Activated B cell treated with CpG ODN at 0.5 μM for 24 hours (primary cell): Measurements from ENCODE around the gene DENND6B. TPM values are rescaled to one million over a fixed set of nuclear protein-coding genes. Genes with fewer than 3 reads are reported as not detected.

Source experiments
- ATAC-seq: fragments of 200-7000 bp; cut with Tn5 transposase; one replicate; pipeline ENCODE4 v1.10.0; 2021; ENCODE audit warnings: low read depth, mild to moderate bottlenecking, moderate library complexity
- CTCF ChIA-PET: fragments of 350-600 bp; sonication (Branson Sonifier 250); formaldehyde crosslinking; loops from one replicate; lab custom pipeline; 2021; ENCODE audit warnings: antibody characterized with exemption; lab: Charles Lee
- POLR2A ChIA-PET: fragments of 350-600 bp; sonication (Branson Sonifier 250); formaldehyde crosslinking; loops from one replicate; lab custom pipeline; 2021; ENCODE audit warnings: antibody characterized with exemption; lab: Charles Lee
- DNase-seq: peaks from one replicate; pipeline ENCODE4 v3.0.0; 2022
- H3K27ac Mint-ChIP-seq: one replicate; pipeline ENCODE4 v1.8.0; 2020; ENCODE audit warnings: mixed read lengths
- H3K27me3 Mint-ChIP-seq: one replicate; pipeline ENCODE4 v1.8.0; 2021; ENCODE audit warnings: mixed read lengths
- H3K36me3 Mint-ChIP-seq: one replicate; pipeline ENCODE4 v1.8.0; 2021; ENCODE audit warnings: low read depth, mixed read lengths
- H3K4me1 Mint-ChIP-seq: one replicate; pipeline ENCODE4 v1.8.0; 2021; ENCODE audit warnings: mixed read lengths
- H3K4me3 Mint-ChIP-seq: one replicate; pipeline ENCODE4 v1.8.0; 2020; ENCODE audit warnings: mild to moderate bottlenecking, mixed read lengths
- H3K9me3 Mint-ChIP-seq: one replicate; pipeline ENCODE4 v1.8.0; 2020; ENCODE audit warnings: mixed read lengths
- CTCF ChIP-seq: fragments of 200-600 bp; IDR thresholded peaks from one replicate; pipeline ENCODE4 v1.8.0; 2022; ENCODE audit warnings: antibody characterized with exemption, mild to moderate bottlenecking
- intact Hi-C: fragments of 100-400 bp; cut with micrococcal nuclease; formaldehyde crosslinking; loops from one replicate; pipeline ENCODE4 v1.15.1; 2024
- total RNA-seq: library from RNA; stranded (reverse); gene quantifications from 2 replicates; pipeline ENCODE4 v1.2.3, GENCODE V29; 2022

The DENND6B gene
- total RNA-seq, 1 donor from 2014 or later, result 5.2 TPM

GRCh38 chr22:50363166-50363802 lies 36.5 kb upstream of the DENND6B start:
- POLR2A ChIA-PET, result no interaction called here
- intact Hi-C loops, result no loop called here
- TF ChIP-seq CTCF, result no peak
- ATAC-seq, result no peak
- H3K27ac Mint-ChIP-seq, result no peak overlapping the region
- DNase-seq, result no peak
- peaks cover 48% of the 10 kb centered on the region for H3K36me3 Mint-ChIP-seq
- H3K4me3 Mint-ChIP-seq, result no peak overlapping the region
- no peaks in the 10 kb centered on the region for H3K27me3 Mint-ChIP-seq
- CTCF ChIA-PET, result no interaction called here
- no peaks in the 10 kb centered on the region for H3K9me3 Mint-ChIP-seq
- peaks cover 11% of the 10 kb centered on the region for H3K4me1 Mint-ChIP-seq

GRCh38 chr22:50361688-50362087 lies 34.9 kb upstream of the DENND6B start:
- Mint-ChIP-seq H3K4me3 (no peak overlapping the region), H3K27ac (no peak overlapping the region), H3K36me3 (peaks cover 39% of the 10 kb centered on the region), H3K4me1 (peaks cover 17% of the 10 kb centered on the region), H3K9me3 (no peaks in the 10 kb centered on the region), H3K27me3 (no peaks in the 10 kb centered on the region)
- CTCF ChIA-PET, result no interaction called here
- ATAC-seq, result no peak
- intact Hi-C loops, result no loop called here
- no peak for TF ChIP-seq CTCF
- POLR2A ChIA-PET, result interaction anchor here (1.1 kb wide), 1 partner anchor 164 kb away, joined by 3 read pairs; the partner anchor contains the start of gene SCO2
- DNase-seq, result no peak

GRCh38 chr22:50361222-50361621 lies 34.4 kb upstream of the DENND6B start:
- Mint-ChIP-seq H3K4me1 (peaks cover 16% of the 10 kb centered on the region), H3K36me3 (peaks cover 39% of the 10 kb centered on the region), H3K27ac (no peak overlapping the region), H3K4me3 (no peak overlapping the region), H3K9me3 (no peaks in the 10 kb centered on the region), H3K27me3 (no peaks in the 10 kb centered on the region)
- ChIA-PET POLR2A (interaction anchor here (1.1 kb wide), 1 partner anchor 164 kb away, joined by 3 read pairs; the partner anchor contains the start of gene SCO2), CTCF (no interaction called here)
- intact Hi-C loops, result no loop called here
- ATAC-seq (no peak), DNase-seq (no peak)
- TF ChIP-seq CTCF, result no peak

GRCh38 chr22:50360578-50360977 lies 33.8 kb upstream of the DENND6B start:
- no peak for TF ChIP-seq CTCF
- no peak overlapping the region for H3K4me3 Mint-ChIP-seq
- no peak for ATAC-seq
- no peak for DNase-seq
- H3K4me1 Mint-ChIP-seq, result peaks cover 16% of the 10 kb centered on the region
- no peaks in the 10 kb centered on the region for H3K27me3 Mint-ChIP-seq
- peaks cover 41% of the 10 kb centered on the region for H3K36me3 Mint-ChIP-seq
- ChIA-PET POLR2A (interaction anchor here (1.1 kb wide), 1 partner anchor 165 kb away, joined by 3 read pairs; the partner anchor contains the start of gene SCO2), CTCF (interaction anchor here (1.1 kb wide), 1 partner anchor 98 kb away, joined by 3 read pairs; no protein-coding TSS in a partner anchor)
- H3K27ac Mint-ChIP-seq, result no peak overlapping the region
- no peaks in the 10 kb centered on the region for H3K9me3 Mint-ChIP-seq
- intact Hi-C loops, result no loop called here

GRCh38 chr22:50357756-50358155 lies 30.9 kb upstream of the DENND6B start:
- H3K4me1 Mint-ChIP-seq, result peaks cover 16% of the 10 kb centered on the region
- no peaks in the 10 kb centered on the region for H3K9me3 Mint-ChIP-seq
- intact Hi-C loops, result no loop called here
- no peak for DNase-seq
- ChIA-PET CTCF (interaction anchor here (0.6 kb wide), 1 partner anchor 157 kb away, joined by 3 read pairs; no protein-coding TSS in a partner anchor), POLR2A (interaction anchor here (0.6 kb wide), 3 partner anchors 9 to 180 kb away, joined by 3 to 5 read pairs (median 3); no protein-coding TSS in a partner anchor)
- TF ChIP-seq CTCF, result no peak
- no peak overlapping the region for H3K4me3 Mint-ChIP-seq
- ATAC-seq, result no peak
- H3K36me3 Mint-ChIP-seq, result peaks cover 40% of the 10 kb centered on the region
- H3K27ac Mint-ChIP-seq, result no peak overlapping the region
- H3K27me3 Mint-ChIP-seq, result no peaks in the 10 kb centered on the region
